IMR-90 (cell line): Measurements from ENCODE around the gene ARPC5L. TPM values are rescaled to one million over a fixed set of nuclear protein-coding genes. Genes with fewer than 3 reads are reported as not detected.

Experiments used
- ATAC-seq: fragments of 200-7000 bp; cut with Tn5 transposase; 2 replicates; pipeline ENCODE4 v1.9.1; 2020; ENCODE audit warnings: low read depth, mild to moderate bottlenecking, moderate library complexity
- BruUV-seq: library from RNA; stranded (reverse); fragments of 400-500 nt; replicated peaks from 2 replicates; lab custom pipeline; 2021; lab: Mats Ljungman, UMichigan
- CTCF ChIA-PET: fragments of 300-600 bp; formaldehyde crosslinking; extraction: SDS; loops from one replicate; lab custom pipeline; 2021; ENCODE audit warnings: antibody characterized with exemption; lab: Yijun Ruan, JAX
- POLR2A ChIA-PET: fragments of 300-600 bp; sonication (Branson Sonifier 250); formaldehyde crosslinking; loops from one replicate; lab custom pipeline; 2022; ENCODE audit warnings: antibody characterized with exemption; ENCODE audit not compliant: unreplicated experiment; lab: Charles Lee
- DNase-seq: peaks from one replicate; pipeline ENCODE4 v3.0.0; 2013
- H2AFZ ChIP-seq: replicated peaks from 2 replicates; pipeline ENCODE3; 2013; ENCODE audit warnings: low read length, mild to moderate bottlenecking; ENCODE audit not compliant: poor library complexity
- H2AK5ac ChIP-seq: 2 replicates; pipeline ENCODE4 v1.6.1; 2013; ENCODE audit warnings: low read depth, low read length, inconsistent platforms
- H2AK9ac ChIP-seq: replicated peaks from 2 replicates; pipeline ENCODE3; 2013; ENCODE audit warnings: mild to moderate bottlenecking, low read depth, low read length, moderate library complexity; ENCODE audit not compliant: poor library complexity
- H2BK120ac ChIP-seq: 2 replicates; pipeline ENCODE4 v1.6.1; 2013; ENCODE audit warnings: low read depth, low read length, inconsistent platforms
- H2BK15ac ChIP-seq: 3 replicates; pipeline ENCODE4 v1.6.1; 2013; ENCODE audit warnings: low read depth, low read length, inconsistent platforms
- H2BK20ac ChIP-seq: 2 replicates; pipeline ENCODE4 v1.6.1; 2013; ENCODE audit warnings: low read depth, mild to moderate bottlenecking, inconsistent platforms, low read length, moderate library complexity
- H2BK5ac ChIP-seq: 2 replicates; pipeline ENCODE4 v1.6.1; 2013; ENCODE audit warnings: mild to moderate bottlenecking, low read depth, low read length, inconsistent platforms; ENCODE audit not compliant: poor library complexity, severe bottlenecking
- H3K14ac ChIP-seq: replicated peaks from 2 replicates; pipeline ENCODE4 v1.6.1; 2013; ENCODE audit warnings: low read depth, low read length, inconsistent platforms
- H3K18ac ChIP-seq: 2 replicates; pipeline ENCODE4 v1.6.1; 2013; ENCODE audit warnings: low read depth, low read length, control low read depth
- H3K23ac ChIP-seq: 2 replicates; pipeline ENCODE4 v1.6.1; 2013; ENCODE audit warnings: low read depth, low read length, inconsistent platforms
- H3K27ac ChIP-seq: 2 replicates; pipeline ENCODE4 v1.5.1; 2013; ENCODE audit warnings: mild to moderate bottlenecking, control low read depth, low read length; ENCODE audit not compliant: insufficient read depth
- H3K27me3 ChIP-seq: 2 replicates; pipeline ENCODE4 v1.6.1; 2013; ENCODE audit warnings: low read length; ENCODE audit not compliant: control insufficient read depth, insufficient read depth
- H3K36me3 ChIP-seq: 2 replicates; pipeline ENCODE4 v1.6.1; 2013; ENCODE audit warnings: low read length, mixed read lengths; ENCODE audit not compliant: control insufficient read depth, insufficient read depth
- H3K4ac ChIP-seq: 2 replicates; pipeline ENCODE4 v1.6.1; 2013; ENCODE audit warnings: low read depth, low read length, inconsistent platforms
- H3K4me1 ChIP-seq: 2 replicates; pipeline ENCODE4 v1.6.1; 2013; ENCODE audit warnings: low read length, mixed read lengths; ENCODE audit not compliant: control insufficient read depth, insufficient read depth
- H3K4me2 ChIP-seq: 2 replicates; pipeline ENCODE4 v1.6.1; 2013; ENCODE audit warnings: low read depth, mild to moderate bottlenecking, control low read depth, low read length, moderate library complexity
- H3K4me3 ChIP-seq: 2 replicates; pipeline ENCODE4 v1.5.1; 2013; ENCODE audit warnings: low read depth, mild to moderate bottlenecking, control low read depth, low read length, moderate library complexity; ENCODE audit not compliant: insufficient read depth
- H3K56ac ChIP-seq: 2 replicates; pipeline ENCODE4 v1.6.1; 2013; ENCODE audit warnings: low read length, inconsistent platforms; ENCODE audit not compliant: insufficient read depth; ENCODE audit errors: extremely low read depth
- H3K79me1 ChIP-seq, 2 experiments: 2 replicates each; pipeline ENCODE4 v1.6.1; 2013; ENCODE audit warnings: low read length in 2 of 2, inconsistent platforms in 1 of 2, low read depth in 1 of 2
- H3K9ac ChIP-seq: 2 replicates; pipeline ENCODE4 v1.6.1; 2013; ENCODE audit warnings: low read depth, low read length, control low read depth
- H3K9me1 ChIP-seq: 2 replicates; pipeline ENCODE4 v1.6.1; 2013; ENCODE audit warnings: low read length, inconsistent platforms; ENCODE audit not compliant: insufficient read depth
- H3K9me3 ChIP-seq: 2 replicates; pipeline ENCODE4 v1.6.1; 2013; ENCODE audit warnings: low read length; ENCODE audit not compliant: control insufficient read depth, insufficient read depth
- H4K20me1 ChIP-seq: 2 replicates; pipeline ENCODE4 v1.6.1; 2013; ENCODE audit warnings: low read length, inconsistent platforms; ENCODE audit not compliant: insufficient read depth
- H4K5ac ChIP-seq: 2 replicates; pipeline ENCODE4 v1.6.1; 2013; ENCODE audit warnings: mild to moderate bottlenecking, low read depth, low read length, control low read depth
- H4K8ac ChIP-seq, 2 experiments: 2 replicates each; pipeline ENCODE4 v1.6.1; 2013; ENCODE audit warnings: low read depth in 2 of 2, low read length in 2 of 2, control low read depth in 1 of 2, inconsistent platforms in 1 of 2
- H4K91ac ChIP-seq: 2 replicates; pipeline ENCODE4 v1.6.1; 2013; ENCODE audit warnings: low read depth, low read length, inconsistent platforms; ENCODE audit not compliant: insufficient read depth
- CHD1 ChIP-seq: IDR thresholded peaks from 2 replicates; pipeline ENCODE4 v1.6.1; 2012; ENCODE audit warnings: low read depth, low read length, improper control_type of control experiment
- FOS ChIP-seq: fragments of 150-350 bp; IDR thresholded peaks from 2 replicates; pipeline ENCODE4 v1.6.1; 2016; ENCODE audit warnings: low read depth, low read length
- MAZ ChIP-seq: IDR thresholded peaks from 2 replicates; pipeline ENCODE4 v1.6.1; 2012; ENCODE audit warnings: low read depth, mild to moderate bottlenecking, low read length, improper control_type of control experiment, moderate library complexity, borderline replicate concordance
- POLR2A ChIP-seq: IDR thresholded peaks from 2 replicates; pipeline ENCODE4 v1.6.1; 2012; ENCODE audit warnings: mild to moderate bottlenecking, low read depth, low read length
- SMC3 ChIP-seq: fragments of 150-350 bp; IDR thresholded peaks from 2 replicates; pipeline ENCODE4 v1.6.1; 2016; ENCODE audit warnings: low read depth, mild to moderate bottlenecking, antibody characterized with exemption, low read length, moderate library complexity
- whole genome bisulfite sequencing, 2 experiments: methylation state at CpG; one replicate each; pipeline versions ENCODE4 v1.1.5 to v1.1.7; 2013; ENCODE audit warnings: missing lambda C conversion rate in 2 of 2; ENCODE audit not compliant: insufficient read length in 1 of 2; ENCODE audit errors: extremely low coverage in 2 of 2; 5-methylcytosine and 5-hydroxymethylcytosine counted together
- dilution Hi-C: fragments of 300-500 bp; cut with HindIII; formaldehyde crosslinking; loops from one replicate; pipeline ENCODE4 v1.14.3; 2018; ENCODE audit warnings: low sequenced_read_pairs; ENCODE audit not compliant: unreplicated experiment
- in situ Hi-C: fragments of 300-500 bp; cut with MboI; formaldehyde crosslinking; loops from 3 replicates; pipeline ENCODE4 v1.14.3; 2019; ENCODE audit warnings: low sequenced_read_pairs, inconsistent platforms, mixed read lengths
- intact Hi-C: fragments of 100-400 bp; cut with micrococcal nuclease; formaldehyde crosslinking; loops from 2 replicates; pipeline ENCODE4 v1.10.0; 2022
- polyA plus RNA-seq, 3 experiments: library from polyadenylated mRNA; depleted of rRNA; stranded (reverse); fragments of >200 nt; gene quantifications; 2 replicates each; pipeline ENCODE4 v1.2.3, GENCODE V29; 2012; ENCODE audit warnings: low replicate concordance in 1 of 3
- total RNA-seq: library from RNA; depleted of rRNA; stranded (reverse); fragments of >200 nt; gene quantifications from 2 replicates; pipeline ENCODE4 v1.2.3, GENCODE V29; 2012

The ARPC5L gene
- total and polyA plus RNA-seq, 2 of the 4 experiments (the other 2 are of a cell fraction) = 11.1 to 53.8 TPM

- peak; percentile 41; the same call in 1 of the 2 replicates for TF ChIP-seq SMC3
- no peak for TF ChIP-seq FOS
Observed at GRCh38 chr9:124855944-124856765, 5.8 kb upstream of the ARPC5L start (continued).

GRCh38 chr9:124857533-124858162, 4.3 kb upstream of the ARPC5L start:
- Histone ChIP-seq H2BK15ac (no peak overlapping the region), H3K9ac (no peak overlapping the region), H3K23ac (no peak overlapping the region), H3K4me2 (no peak overlapping the region), H3K18ac (no peak overlapping the region), H2AFZ (no peak overlapping the region), H3K4me3 (no peak overlapping the region), H2BK20ac (no peak overlapping the region), H3K4ac (no peak overlapping the region), H4K8ac (no peak overlapping the region), H2AK5ac (no peak overlapping the region), H3K36me3 (peaks cover 49% of the 10 kb centered on the region), H2BK120ac (no peak overlapping the region), H4K20me1 (peaks cover 62% of the 10 kb centered on the region), H3K79me1 (peaks cover 13 to 41% of the 10 kb centered on the region in 2 experiments), H3K9me1 (peaks cover 4% of the 10 kb centered on the region; the same call in 1 of the 2 replicates), H3K14ac (no peak overlapping the region), H3K56ac (no peak overlapping the region), H4K5ac (no peak overlapping the region), H2BK5ac (no peak overlapping the region), H3K27ac (no peak overlapping the region), H3K27me3 (no peaks in the 10 kb centered on the region), H2AK9ac (no peak overlapping the region), H3K9me3 (no peaks in the 10 kb centered on the region), H4K91ac (no peak overlapping the region), H3K4me1 (peaks cover 9% of the 10 kb centered on the region)
- dilution Hi-C loops = no loop called here
- no peak for TF ChIP-seq POLR2A
- TF ChIP-seq MAZ = no peak
- no peak for TF ChIP-seq CHD1
- TF ChIP-seq SMC3 = no peak
- ChIA-PET POLR2A (no interaction called here), CTCF (no interaction called here)
- 95% methylated on average over 18 of the region's 24 CpGs; no CpG with 5 or more reads in 1 of the 2 experiments for WGBS, 2 experiments
- in situ Hi-C loops = no loop called here
- no TSS peak for BruUV-seq
- no peak for ATAC-seq
- no peak for DNase-seq
- intact Hi-C loops = loop anchor here (10.0 kb wide), 1 partner anchor 243 kb away; no protein-coding TSS in a partner anchor
